COLO829 (cell line): Measurements from ENCODE around the gene FAM3C.
"Not testable (repeated sequence)": the region's sequence is repeated elsewhere in the genome, so short reads cannot be mapped to it uniquely, and the experiment has no call there.

Source experiments
- DNase-seq: peaks from one replicate; pipeline ENCODE4 v3.0.0; 2012; ENCODE audit warnings: low spot score

Gene FAM3C

GRCh38 chr7:121330053-121330833, 65.9 kb downstream of the FAM3C start:
- DNase-seq = no peak

- DNase-seq = no peak
Observed at GRCh38 chr7:121329191-121330052, 66.7 kb downstream of the FAM3C start.

GRCh38 chr7:121328508-121329190, 67.5 kb downstream of the FAM3C start, which contains the start of gene WNT16:
Gene WNT16, plus strand, starts transcription at chr7:121329000. Its CDS starts 293 bp downstream, at chr7:121329293.
- no peak for DNase-seq

GRCh38 chr7:121327671-121328070, 68.4 kb downstream of the FAM3C start:
- no peak for DNase-seq

GRCh38 chr7:121323515-121324302, 72.4 kb downstream of the FAM3C start:
- no peak for DNase-seq

GRCh38 chr7:121322460-121322859, 73.6 kb downstream of the FAM3C start:
- no peak for DNase-seq

GRCh38 chr7:121315170-121315569, 80.9 kb downstream of the FAM3C start:
- not testable (repeated sequence) for DNase-seq

- DNase-seq = no peak
Observed at GRCh38 chr7:121313793-121314676, 82.1 kb downstream of the FAM3C start.

GRCh38 chr7:121313220-121313792, 82.8 kb downstream of the FAM3C start:
- DNase-seq = no peak

- no peak for DNase-seq
Observed at GRCh38 chr7:121307021-121307574, 89.0 kb downstream of the FAM3C start.

GRCh38 chr7:121306565-121306964, 89.5 kb downstream of the FAM3C start:
- DNase-seq = no peak

GRCh38 chr7:121305109-121305508, 91.0 kb downstream of the FAM3C start:
- no peak for DNase-seq

GRCh38 chr7:121304102-121304658, 91.9 kb downstream of the FAM3C start:
- no peak for DNase-seq

GRCh38 chr7:121303422-121304101, 92.5 kb downstream of the FAM3C start:
- DNase-seq = no peak

- DNase-seq = no peak
Observed at GRCh38 chr7:121302214-121302745, 93.8 kb downstream of the FAM3C start.

- DNase-seq = no peak
Observed at GRCh38 chr7:121301446-121302213, 94.5 kb downstream of the FAM3C start.

GRCh38 chr7:121300685-121301420, 95.3 kb downstream of the FAM3C start:
- no peak for DNase-seq
